HG02884 (cell line): ENCODE measurements around the gene CYREN.
"Not testable (repeated sequence)": the region's sequence is repeated elsewhere in the genome, so short reads cannot be mapped to it uniquely, and the experiment has no call there.

Source experiments
- ATAC-seq: cut with Tn5 transposase; IDR thresholded peaks from one replicate; pipeline ENCODE4 v1.9.1; 2021; ENCODE audit warnings: mild to moderate bottlenecking, moderate library complexity; ENCODE audit not compliant: unreplicated experiment

The CYREN gene, protein sequence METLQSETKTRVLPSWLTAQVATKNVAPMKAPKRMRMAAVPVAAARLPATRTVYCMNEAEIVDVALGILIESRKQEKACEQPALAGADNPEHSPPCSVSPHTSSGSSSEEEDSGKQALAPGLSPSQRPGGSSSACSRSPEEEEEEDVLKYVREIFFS

GRCh38 chr7:135170274-135170997, at the start of gene CYREN:
TSS of gene CYREN (minus strand) at chr7:135170707. CDS start at chr7:135168922, 1,785 bp downstream.
- peak; percentile 66 for ATAC-seq

- ATAC-seq, result no peak
Measured at GRCh38 chr7:135217645-135218509, 47.4 kb upstream of the CYREN start.

DNA sequence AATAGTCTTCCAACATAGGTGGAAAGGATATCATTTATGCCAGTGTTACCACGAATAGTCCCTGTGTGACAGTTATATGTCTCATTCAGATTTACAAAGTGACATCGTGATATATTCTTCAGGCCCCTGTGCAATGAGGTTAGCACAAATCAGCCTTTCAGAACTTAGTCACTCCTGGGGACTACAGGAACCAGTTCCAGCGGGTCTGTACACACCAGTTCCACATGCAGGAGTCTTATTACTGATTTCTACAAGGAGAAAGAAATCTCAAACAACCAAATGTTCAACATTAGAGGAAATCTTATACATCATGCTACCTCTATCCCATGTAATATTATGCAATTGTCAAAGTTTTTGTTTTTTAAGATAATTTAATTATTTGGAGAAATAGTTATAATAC, 45.2 kb upstream of the CYREN start:
- no peak for ATAC-seq

- no peak for ATAC-seq
Measured at GRCh38 chr7:135215180-135215579, 44.7 kb upstream of the CYREN start.

GRCh38 chr7:135213831-135214230, 43.3 kb upstream of the CYREN start:
- no peak for ATAC-seq

GRCh38 chr7:135211946-135212685, 41.6 kb upstream of the CYREN start:
- ATAC-seq, result not testable (repeated sequence)

DNA sequence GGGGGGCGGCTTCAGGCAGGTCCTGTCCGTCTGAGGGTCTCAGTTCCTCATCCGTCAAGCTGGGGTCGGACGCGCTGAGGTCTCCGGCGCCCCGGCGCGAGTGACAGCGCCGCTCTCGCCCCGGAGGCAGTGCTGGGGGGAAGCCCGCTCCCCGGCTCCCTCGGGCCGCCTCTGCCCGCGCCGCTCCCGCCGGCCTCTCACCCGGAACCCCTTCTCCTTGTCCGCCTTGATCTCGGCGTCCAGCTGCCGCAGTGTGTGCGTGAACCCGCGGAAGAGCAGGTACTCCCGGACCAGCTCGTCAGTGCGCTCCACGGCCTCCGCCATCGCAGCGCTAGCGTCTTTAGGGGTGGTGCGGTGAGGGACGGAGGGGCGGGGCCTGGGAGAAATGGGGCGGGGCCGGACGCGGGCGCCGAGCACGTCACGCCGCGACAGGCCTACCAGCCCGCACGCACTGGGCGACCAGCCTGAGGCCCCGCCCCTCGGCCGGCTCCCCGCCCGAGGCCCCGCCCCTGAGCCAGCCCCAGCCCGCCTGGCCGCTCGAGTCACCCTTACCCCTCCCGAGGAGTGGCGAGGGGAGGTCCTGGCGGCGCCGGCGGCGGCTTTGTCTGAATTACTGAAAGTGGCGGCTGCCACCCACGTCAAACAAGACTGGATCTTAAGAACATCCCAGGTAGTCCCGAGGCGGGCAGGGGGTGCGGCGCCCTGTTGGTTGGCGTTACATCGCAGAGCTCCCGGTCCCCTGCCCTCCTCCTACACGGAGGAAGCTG, 40.9 kb upstream of the CYREN start, which contains the start of gene WDR91:
Gene WDR91, minus strand, starts transcription at position 348 of the 767 bp plus-strand sequence. Its CDS starts 24 bp downstream, at position 324.
- ATAC-seq, result peak; percentile 80

- no peak for ATAC-seq
Measured at GRCh38 chr7:135210888-135211178, 40.3 kb upstream of the CYREN start.

GRCh38 chr7:135209225-135209834, 38.8 kb upstream of the CYREN start:
- ATAC-seq, result no peak

- ATAC-seq, result no peak
Measured at GRCh38 chr7:135208102-135208793, 37.7 kb upstream of the CYREN start.

GRCh38 chr7:135207406-135208101, 37.0 kb upstream of the CYREN start:
- no peak for ATAC-seq

DNA sequence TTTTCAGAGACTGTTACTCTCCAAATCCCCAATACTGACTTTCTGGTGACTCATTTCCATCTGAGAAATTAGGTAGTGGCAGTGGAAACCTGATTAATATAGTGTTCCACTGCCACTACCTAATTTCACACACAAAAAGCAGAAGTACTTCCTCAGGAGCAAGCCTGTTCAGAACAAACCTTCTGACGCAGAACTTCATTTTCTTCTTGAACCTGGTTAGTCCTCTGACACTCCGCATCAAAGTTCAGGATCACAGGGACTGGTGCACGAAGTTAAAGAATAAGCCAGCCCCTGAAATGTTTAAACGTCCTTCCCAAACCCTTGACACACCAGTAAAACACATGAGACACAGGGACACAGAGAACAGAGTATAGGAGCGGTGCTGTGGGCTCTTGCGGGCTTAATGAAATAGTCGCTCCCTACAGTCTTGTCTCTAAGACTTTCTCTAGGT, 36.5 kb upstream of the CYREN start:
- ATAC-seq, result peak; percentile 34

- no peak for ATAC-seq
Measured at GRCh38 chr7:135205850-135206249, 35.3 kb upstream of the CYREN start.

GRCh38 chr7:135204876-135205275, 34.4 kb upstream of the CYREN start:
- no peak for ATAC-seq

- ATAC-seq, result no peak
Measured at GRCh38 chr7:135204341-135204749, 33.8 kb upstream of the CYREN start.

GRCh38 chr7:135201350-135201749, 30.8 kb upstream of the CYREN start:
- no peak for ATAC-seq

GRCh38 chr7:135200821-135201331, 30.4 kb upstream of the CYREN start:
- no peak for ATAC-seq

DNA sequence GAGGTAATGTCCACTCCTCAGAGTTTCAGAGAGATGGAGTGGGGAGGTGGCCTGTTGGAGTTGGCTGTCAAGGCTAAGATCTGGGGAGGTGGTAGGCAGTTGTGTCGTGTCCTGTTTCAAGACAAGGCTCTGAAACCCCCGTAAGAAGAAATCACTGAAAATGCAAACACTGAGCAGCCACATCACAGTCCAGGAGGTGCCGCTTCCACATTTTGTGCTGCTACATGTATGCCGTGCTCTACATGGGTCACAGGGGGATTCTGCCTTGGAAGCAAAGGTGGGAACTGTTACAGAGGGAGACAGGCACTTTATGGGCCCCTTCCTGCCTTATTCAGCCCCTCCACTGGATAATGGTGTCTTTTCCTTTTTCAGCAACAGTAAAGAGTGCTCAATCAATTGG, 28.9 kb upstream of the CYREN start:
- no peak for ATAC-seq
